ENCODE data around the gene XPNPEP2. TPM values are rescaled to one million over a fixed set of nuclear protein-coding genes. Genes with fewer than 3 reads are reported as not detected.
"Not testable (repeated sequence)": the region's sequence is repeated elsewhere in the genome, so short reads cannot be mapped to it uniquely, and the experiment has no call there.

XPNPEP2 gene
- total and polyA plus RNA-seq, 4 donors = 0.87 to 4.1 (median 2.3) TPM

DNA sequence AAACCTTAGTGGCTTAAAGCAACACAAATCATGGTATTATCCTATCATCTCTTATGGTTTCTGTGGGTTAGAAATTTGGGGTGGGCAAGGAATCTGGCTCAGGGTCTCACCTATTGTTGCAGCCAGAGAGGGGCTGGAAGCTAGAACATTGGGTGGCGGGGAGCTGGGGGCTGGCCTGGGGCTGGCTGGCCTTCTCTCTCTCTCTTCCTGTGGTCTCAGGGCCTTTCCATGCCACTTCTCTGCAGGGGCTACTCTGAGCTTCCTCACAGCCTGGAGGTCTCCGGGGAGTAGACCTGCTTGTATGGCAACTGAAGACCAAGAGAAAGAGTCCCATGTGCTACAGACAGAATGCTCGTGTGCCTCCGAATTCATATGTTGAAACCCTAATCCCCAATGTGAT, 10.7 kb upstream of the XPNPEP2 start:
- no peak for DNase-seq (ENCODE audit: low read depth in 4 of 6, low spot score in 6 of 6)
- H3K27me3 ChIP-seq (ENCODE audit: control insufficient read depth, insufficient read depth, low read length) = no peaks in the 10 kb centered on the region

DNA sequence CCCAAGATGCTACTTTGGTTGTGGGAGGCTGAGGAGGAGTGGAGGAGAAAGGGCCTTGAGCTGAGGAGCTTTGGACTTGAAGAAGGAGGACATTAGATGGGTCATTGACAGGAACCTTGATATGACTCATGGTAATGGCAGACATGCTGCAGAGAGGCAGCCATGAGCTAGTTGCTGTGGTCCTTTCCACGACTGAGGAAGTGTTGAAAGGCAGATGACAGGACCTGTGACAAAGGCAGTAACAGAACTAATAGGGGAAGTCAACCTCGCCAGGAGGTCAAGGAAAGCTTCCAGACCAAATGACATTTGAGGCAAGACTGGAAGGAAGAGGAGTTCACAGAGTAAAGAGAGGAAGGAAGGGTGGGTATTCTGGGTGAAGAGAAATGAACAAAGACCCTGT, 7.6 kb upstream of the XPNPEP2 start:
- H3K27ac ChIP-seq (ENCODE audit: low read depth, low read length) = no peak overlapping the region
- no peaks in the 10 kb centered on the region for H3K9me3 ChIP-seq (ENCODE audit: control insufficient read depth, insufficient read depth, low read length)
- H3K4me1 ChIP-seq (ENCODE audit: control insufficient read depth, insufficient read depth, low read length) = no peaks in the 10 kb centered on the region
- no peak overlapping the region for H3K4me3 ChIP-seq (ENCODE audit: low read depth, low read length)
- DNase-seq (ENCODE audit: low read depth in 4 of 6, low spot score in 6 of 6) = no peak
- H3K36me3 ChIP-seq (ENCODE audit: control insufficient read depth, insufficient read depth, low read length) = no peaks in the 10 kb centered on the region
- WGBS (ENCODE audit: insufficient coverage) = 44% methylated on average over 2 of the region's 2 CpGs
- peaks cover 2% of the 10 kb centered on the region for H3K27me3 ChIP-seq (ENCODE audit: control insufficient read depth, insufficient read depth, low read length)

More for the DNA sequence above, 10.7 kb upstream of the XPNPEP2 start:
- Histone ChIP-seq H3K36me3 (ENCODE audit: control insufficient read depth, insufficient read depth, low read length) (no peaks in the 10 kb centered on the region), H3K4me1 (ENCODE audit: control insufficient read depth, insufficient read depth, low read length) (no peaks in the 10 kb centered on the region), H3K27ac (ENCODE audit: low read depth, low read length) (no peak overlapping the region), H3K9me3 (ENCODE audit: control insufficient read depth, insufficient read depth, low read length) (no peaks in the 10 kb centered on the region), H3K4me3 (ENCODE audit: low read depth, low read length) (no peak overlapping the region)
- 76% methylated on average over 3 of the region's 4 CpGs for WGBS (ENCODE audit: insufficient coverage)

DNA sequence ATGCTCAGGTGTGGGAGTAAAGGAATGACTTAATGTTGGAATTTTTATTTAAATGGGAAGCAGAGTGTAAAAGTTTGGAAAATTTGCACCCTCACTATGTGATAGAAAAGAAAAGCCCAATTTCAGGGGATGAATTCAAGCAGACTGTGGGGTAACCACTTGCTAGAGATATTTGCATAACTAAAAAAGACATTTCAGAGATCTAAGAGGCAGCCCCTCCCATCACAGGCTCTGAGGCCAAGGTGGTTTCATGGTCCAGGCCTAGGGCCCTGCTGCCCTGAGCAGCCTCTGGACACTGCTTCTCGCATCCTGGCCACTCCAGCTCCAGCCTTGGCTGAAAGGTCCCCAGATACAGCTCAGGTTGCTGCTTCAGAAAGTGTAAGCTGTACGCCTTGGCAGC, 5.9 kb upstream of the XPNPEP2 start:
- Histone ChIP-seq H3K4me3 (ENCODE audit: low read depth, low read length) (no peak overlapping the region), H3K27me3 (ENCODE audit: control insufficient read depth, insufficient read depth, low read length) (peaks cover 2% of the 10 kb centered on the region), H3K27ac (ENCODE audit: low read depth, low read length) (no peak overlapping the region), H3K36me3 (ENCODE audit: control insufficient read depth, insufficient read depth, low read length) (no peaks in the 10 kb centered on the region), H3K4me1 (ENCODE audit: control insufficient read depth, insufficient read depth, low read length) (no peaks in the 10 kb centered on the region), H3K9me3 (ENCODE audit: control insufficient read depth, insufficient read depth, low read length) (no peaks in the 10 kb centered on the region)
- WGBS (ENCODE audit: insufficient coverage) = 75% methylated on average over 2 of the region's 2 CpGs
- no peak for DNase-seq (ENCODE audit: low read depth in 4 of 6, low spot score in 6 of 6)

DNA sequence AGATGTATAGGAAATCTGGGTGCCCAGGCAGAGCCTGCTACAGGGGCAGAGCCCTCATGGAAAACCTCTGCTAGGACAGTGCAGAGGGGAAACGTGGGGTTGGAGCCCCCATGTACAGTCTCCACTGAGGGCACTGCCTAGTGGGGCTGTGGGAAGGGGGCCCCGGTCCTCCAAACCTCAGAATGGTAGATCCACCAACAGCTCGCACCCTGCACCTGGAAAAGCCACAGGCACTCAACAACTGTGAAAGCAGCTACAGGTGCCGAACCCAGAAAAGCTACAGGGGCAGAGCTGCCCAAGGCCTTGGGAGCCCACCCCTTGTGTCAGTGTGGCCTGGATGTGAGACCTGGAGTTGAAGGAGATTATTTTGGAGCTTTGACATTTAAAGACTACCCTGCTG, 5.4 kb upstream of the XPNPEP2 start:
- DNase-seq (ENCODE audit: low read depth in 4 of 6, low spot score in 6 of 6) = no peak
- WGBS (ENCODE audit: insufficient coverage) = 72% methylated on average over 2 of the region's 4 CpGs
- Histone ChIP-seq H3K27ac (ENCODE audit: low read depth, low read length) (no peak overlapping the region), H3K4me3 (ENCODE audit: low read depth, low read length) (no peak overlapping the region), H3K27me3 (ENCODE audit: control insufficient read depth, insufficient read depth, low read length) (peaks cover 2% of the 10 kb centered on the region), H3K4me1 (ENCODE audit: control insufficient read depth, insufficient read depth, low read length) (no peaks in the 10 kb centered on the region), H3K36me3 (ENCODE audit: control insufficient read depth, insufficient read depth, low read length) (no peaks in the 10 kb centered on the region), H3K9me3 (ENCODE audit: control insufficient read depth, insufficient read depth, low read length) (no peaks in the 10 kb centered on the region)

DNA sequence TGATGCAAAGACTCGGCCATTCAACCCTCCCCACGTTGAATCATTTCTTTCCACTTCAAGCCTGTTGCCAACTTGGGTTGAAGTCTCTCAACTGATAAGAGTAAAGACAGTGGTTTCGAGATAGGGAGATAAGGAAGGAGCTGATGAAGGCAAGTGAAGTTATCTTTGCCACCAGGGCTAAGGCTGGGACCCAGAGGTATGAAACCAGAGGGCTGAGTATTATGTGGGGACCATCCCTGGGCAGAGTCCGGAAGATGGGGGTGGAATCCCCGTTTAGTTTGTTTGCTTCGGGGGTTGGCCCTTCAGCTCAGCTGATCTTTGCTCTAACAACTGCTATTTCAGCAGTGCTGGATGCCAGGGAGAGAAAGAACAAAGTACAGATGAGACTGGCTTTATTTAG, 2.3 kb upstream of the XPNPEP2 start:
- WGBS (ENCODE audit: insufficient coverage) = 56% methylated on average over 4 of the region's 6 CpGs
- Histone ChIP-seq H3K36me3 (ENCODE audit: control insufficient read depth, insufficient read depth, low read length) (no peaks in the 10 kb centered on the region), H3K9me3 (ENCODE audit: control insufficient read depth, insufficient read depth, low read length) (no peaks in the 10 kb centered on the region), H3K4me1 (ENCODE audit: control insufficient read depth, insufficient read depth, low read length) (peaks cover 6% of the 10 kb centered on the region), H3K27me3 (ENCODE audit: control insufficient read depth, insufficient read depth, low read length) (peaks cover 4% of the 10 kb centered on the region), H3K4me3 (ENCODE audit: low read depth, low read length) (no peak overlapping the region), H3K27ac (ENCODE audit: low read depth, low read length) (no peak overlapping the region)
- DNase-seq (ENCODE audit: low read depth in 4 of 6, low spot score in 6 of 6) = no peak

DNA sequence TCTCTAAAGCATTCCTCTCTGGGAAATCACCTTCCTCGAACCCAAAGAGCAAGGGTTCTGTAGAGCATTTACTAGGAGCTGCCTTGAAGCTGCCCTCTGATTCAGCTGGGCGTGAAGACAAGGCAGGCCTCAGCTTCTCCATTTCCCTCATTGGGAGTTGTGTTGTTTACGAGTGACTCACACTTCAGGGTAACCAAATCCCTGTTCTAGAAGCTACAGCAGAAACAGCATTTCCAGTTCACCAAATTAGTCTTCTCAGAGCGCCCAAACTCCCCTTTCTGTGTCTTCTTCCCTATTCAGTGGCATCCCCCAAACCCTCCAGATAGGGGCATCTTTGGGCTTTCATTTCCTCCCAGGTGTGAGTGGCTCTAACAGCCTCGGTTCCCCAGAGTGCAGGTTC, 863 bp upstream of the XPNPEP2 start:
- Histone ChIP-seq H3K4me3 (ENCODE audit: low read depth, low read length) (no peak overlapping the region), H3K4me1 (ENCODE audit: control insufficient read depth, insufficient read depth, low read length) (peaks cover 6% of the 10 kb centered on the region), H3K27me3 (ENCODE audit: control insufficient read depth, insufficient read depth, low read length) (peaks cover 4% of the 10 kb centered on the region), H3K27ac (ENCODE audit: low read depth, low read length) (no peak overlapping the region), H3K9me3 (ENCODE audit: control insufficient read depth, insufficient read depth, low read length) (no peaks in the 10 kb centered on the region), H3K36me3 (ENCODE audit: control insufficient read depth, insufficient read depth, low read length) (no peaks in the 10 kb centered on the region)
- 61% methylated on average over 5 of the region's 5 CpGs for WGBS (ENCODE audit: insufficient coverage)
- no peak for DNase-seq (ENCODE audit: low read depth in 4 of 6, low spot score in 6 of 6)

DNA sequence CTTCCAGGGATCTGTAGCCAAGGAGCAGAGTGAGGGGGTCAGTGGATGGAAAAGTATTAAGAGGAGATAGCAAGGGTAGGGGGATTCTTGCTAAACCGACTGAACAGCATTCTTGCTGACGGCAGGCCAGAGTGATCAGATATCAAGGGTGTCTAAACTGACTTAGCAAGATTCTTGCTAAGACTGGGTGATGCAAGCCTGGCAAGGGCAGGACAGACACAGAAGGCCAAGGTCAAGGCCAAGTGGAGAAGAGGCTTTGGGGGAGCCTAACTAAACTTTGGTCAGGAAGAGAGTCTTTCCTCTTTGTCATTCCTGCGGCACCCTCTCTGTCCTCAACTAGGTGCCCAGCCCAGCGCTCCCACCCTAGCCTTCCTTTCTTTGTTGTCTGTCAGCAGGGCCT, 799 bp downstream of the XPNPEP2 start:
- Histone ChIP-seq H3K27ac (ENCODE audit: low read depth, low read length) (no peak overlapping the region), H3K9me3 (ENCODE audit: control insufficient read depth, insufficient read depth, low read length) (no peaks in the 10 kb centered on the region), H3K4me1 (ENCODE audit: control insufficient read depth, insufficient read depth, low read length) (peaks cover 9% of the 10 kb centered on the region), H3K36me3 (ENCODE audit: control insufficient read depth, insufficient read depth, low read length) (no peaks in the 10 kb centered on the region), H3K4me3 (ENCODE audit: low read depth, low read length) (no peak overlapping the region), H3K27me3 (ENCODE audit: control insufficient read depth, insufficient read depth, low read length) (peaks cover 6% of the 10 kb centered on the region)
- WGBS (ENCODE audit: insufficient coverage) = 90% methylated on average over 4 of the region's 4 CpGs
- DNase-seq (ENCODE audit: low read depth in 4 of 6, low spot score in 6 of 6) = no peak

DNA sequence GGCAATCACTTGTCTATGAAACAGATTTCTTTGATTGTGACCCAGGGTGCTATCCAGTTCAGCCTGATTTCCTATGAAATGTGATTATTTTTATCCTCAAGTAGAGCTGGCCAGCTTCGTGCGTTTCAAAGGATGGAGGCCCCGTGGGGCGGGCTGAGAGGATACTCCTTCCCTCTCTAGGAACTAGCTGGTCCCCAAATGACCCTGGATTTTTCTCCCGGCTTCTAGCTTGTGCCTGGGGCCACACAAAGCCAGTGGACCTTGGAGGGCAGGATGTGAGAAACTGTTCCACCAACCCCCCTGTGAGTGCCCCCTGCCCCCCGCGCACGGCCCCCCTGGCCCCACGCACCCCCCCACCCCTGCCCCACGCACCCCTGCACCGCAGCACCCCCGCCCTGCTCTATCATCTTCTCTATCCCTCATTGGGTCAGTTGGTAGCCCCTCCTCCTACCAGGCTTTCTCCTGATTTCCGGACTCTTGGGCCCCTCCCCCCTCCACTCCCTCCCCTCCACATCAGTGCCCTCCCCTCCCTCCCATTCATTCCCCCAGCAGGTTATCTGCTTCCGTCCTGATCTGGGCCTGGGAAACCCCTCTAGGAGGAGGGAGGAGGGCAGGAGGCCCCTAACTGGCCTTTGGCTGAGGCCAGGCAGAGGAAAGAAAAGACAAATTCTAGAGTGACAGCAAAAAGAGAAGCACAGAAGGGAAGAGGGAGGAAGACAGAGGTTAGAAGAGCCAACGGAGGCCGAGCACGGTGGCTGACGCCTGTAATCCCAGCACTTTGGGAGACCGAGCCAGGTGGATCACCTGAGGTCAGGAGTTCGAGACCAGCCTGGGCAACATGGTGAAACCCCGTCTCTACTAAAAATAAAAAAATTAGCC, 3.3 kb downstream of the XPNPEP2 start:
- DNase-seq (ENCODE audit: low read depth in 4 of 6, low spot score in 6 of 6) = no peak
- Histone ChIP-seq H3K4me3 (ENCODE audit: low read depth, low read length) (no peak overlapping the region), H3K4me1 (ENCODE audit: control insufficient read depth, insufficient read depth, low read length) (peaks cover 12% of the 10 kb centered on the region), H3K36me3 (ENCODE audit: control insufficient read depth, insufficient read depth, low read length) (no peaks in the 10 kb centered on the region), H3K27me3 (ENCODE audit: control insufficient read depth, insufficient read depth, low read length) (peaks cover 4% of the 10 kb centered on the region), H3K9me3 (ENCODE audit: control insufficient read depth, insufficient read depth, low read length) (no peaks in the 10 kb centered on the region), H3K27ac (ENCODE audit: low read depth, low read length) (no peak overlapping the region)
- WGBS (ENCODE audit: insufficient coverage) = 52% methylated on average over 9 of the region's 21 CpGs

DNA sequence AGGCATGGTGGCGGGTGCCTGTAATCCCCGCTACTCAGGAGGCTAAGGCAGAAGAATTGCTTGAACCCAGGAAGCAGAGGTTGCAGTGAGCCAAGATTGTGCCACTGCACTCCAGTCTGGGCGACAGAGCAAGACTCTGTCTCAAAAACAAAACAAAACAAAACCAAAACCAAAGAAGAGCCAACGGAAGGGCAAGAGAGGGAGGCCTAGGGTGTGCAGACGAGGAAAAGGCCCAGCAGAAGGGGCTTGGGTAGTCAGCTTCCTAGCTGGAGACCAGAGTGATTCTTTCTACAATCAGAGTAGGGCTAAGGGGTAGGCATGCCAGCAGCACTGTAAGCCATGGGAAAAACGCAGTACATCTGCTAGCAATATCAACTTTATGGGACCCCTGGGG, 4.0 kb downstream of the XPNPEP2 start:
- H3K4me1 ChIP-seq (ENCODE audit: control insufficient read depth, insufficient read depth, low read length) = peaks cover 18% of the 10 kb centered on the region
- H3K36me3 ChIP-seq (ENCODE audit: control insufficient read depth, insufficient read depth, low read length); H3K4me3 ChIP-seq (ENCODE audit: low read depth, low read length); H3K27ac ChIP-seq (ENCODE audit: low read depth, low read length); H3K27me3 ChIP-seq (ENCODE audit: control insufficient read depth, insufficient read depth, low read length); H3K9me3 ChIP-seq (ENCODE audit: control insufficient read depth, insufficient read depth, low read length): not testable (repeated sequence)
- WGBS (ENCODE audit: insufficient coverage) = 76% methylated on average over 3 of the region's 6 CpGs
- DNase-seq (ENCODE audit: low read depth in 4 of 6, low spot score in 6 of 6) = peak in 1 of 6 donors; percentile 17

DNA sequence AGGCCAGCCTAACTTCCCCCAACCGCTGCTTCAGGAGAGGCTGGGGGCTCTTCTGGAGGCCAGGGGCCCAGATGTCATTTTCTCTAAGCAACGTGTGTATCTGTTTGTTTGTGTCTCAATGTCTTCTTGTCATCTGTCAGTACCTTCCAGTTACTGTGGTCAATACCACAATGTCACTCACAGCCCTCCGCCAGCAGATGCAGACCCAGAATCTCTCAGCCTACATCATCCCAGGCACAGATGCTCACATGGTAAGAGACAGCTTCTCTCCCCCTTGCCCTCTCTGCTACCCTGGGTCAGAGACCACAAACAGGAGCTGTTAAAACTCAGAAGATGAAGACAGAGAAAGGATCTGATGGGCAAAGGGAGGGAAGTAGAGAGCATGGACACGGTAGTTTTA, 5.0 kb downstream of the XPNPEP2 start:
- peaks cover 3% of the 10 kb centered on the region for H3K27me3 ChIP-seq (ENCODE audit: control insufficient read depth, insufficient read depth, low read length)

More for the DNA sequence above, 5.0 kb downstream of the XPNPEP2 start:
- H3K9me3 ChIP-seq (ENCODE audit: control insufficient read depth, insufficient read depth, low read length) = no peaks in the 10 kb centered on the region
- no peak overlapping the region for H3K4me3 ChIP-seq (ENCODE audit: low read depth, low read length)
- DNase-seq (ENCODE audit: low read depth in 4 of 6, low spot score in 6 of 6) = no peak
- H3K36me3 ChIP-seq (ENCODE audit: control insufficient read depth, insufficient read depth, low read length) = no peaks in the 10 kb centered on the region
- H3K4me1 ChIP-seq (ENCODE audit: control insufficient read depth, insufficient read depth, low read length) = peaks cover 15% of the 10 kb centered on the region
- H3K27ac ChIP-seq (ENCODE audit: low read depth, low read length) = no peak overlapping the region
- 71% methylated on average over 1 of the region's 4 CpGs for WGBS (ENCODE audit: insufficient coverage)

All from spinal cord (tissue), 10 donors.